Gastroesophageal sphincter (tissue), 3 donors: Measurements from ENCODE around the gene CASQ1.

ENCODE experiments used
- POLR2A ChIP-seq, 2 donors: fragments of 450-650 bp; IDR thresholded peaks; one replicate each; pipeline ENCODE4 v1.6.1; 2017; ENCODE audit warnings: antibody characterized with exemption in 2 of 2, mild to moderate bottlenecking in 2 of 2, moderate library complexity in 1 of 2
- POLR2AphosphoS5 ChIP-seq: sonication (generic); formaldehyde crosslinking; IDR thresholded peaks from one replicate; pipeline ENCODE4 v1.6.1; 2017; ENCODE audit warnings: antibody characterized with exemption
- TF ChIP-seq, protein P1 (sequence below), 4 experiments: fragments of 200-600 bp in 2 of 4; fragments of 450-650 bp in 2 of 4; sonication (generic) in 1 of 4; IDR thresholded peaks; one replicate each; pipeline ENCODE4 v1.5.1; 2017 to 2019; ENCODE audit warnings: antibody characterized with exemption in 4 of 4, mild to moderate bottlenecking in 2 of 4, moderate library complexity in 2 of 4

DNA sequence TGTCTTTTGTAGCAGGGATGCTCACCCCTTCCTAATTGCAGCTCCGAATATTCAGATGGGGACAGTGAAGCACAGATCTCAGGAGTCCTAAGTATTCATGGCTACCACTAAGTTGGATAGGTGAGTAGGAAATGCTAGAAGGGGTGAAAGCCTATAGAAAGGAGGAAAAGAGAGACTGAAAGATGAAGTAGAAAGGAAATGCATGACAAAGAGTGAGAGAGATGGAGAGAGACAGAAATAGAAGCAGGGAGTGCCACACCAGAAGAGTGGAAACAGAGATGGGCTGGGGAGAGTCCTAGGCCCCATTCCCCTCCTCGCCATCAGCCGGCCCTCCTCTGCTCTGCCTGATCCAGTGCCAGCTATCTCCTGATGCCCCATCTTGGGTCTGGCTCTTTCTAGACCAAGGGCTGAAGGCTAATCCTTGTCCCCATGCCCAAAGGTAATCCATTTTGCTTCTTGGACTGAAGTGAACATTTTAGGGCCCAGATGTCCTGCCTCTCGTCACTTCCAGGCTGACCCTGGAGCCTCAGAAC, 16.8 kb downstream of the CASQ1 start:
- TF ChIP-seq, protein P1, sequence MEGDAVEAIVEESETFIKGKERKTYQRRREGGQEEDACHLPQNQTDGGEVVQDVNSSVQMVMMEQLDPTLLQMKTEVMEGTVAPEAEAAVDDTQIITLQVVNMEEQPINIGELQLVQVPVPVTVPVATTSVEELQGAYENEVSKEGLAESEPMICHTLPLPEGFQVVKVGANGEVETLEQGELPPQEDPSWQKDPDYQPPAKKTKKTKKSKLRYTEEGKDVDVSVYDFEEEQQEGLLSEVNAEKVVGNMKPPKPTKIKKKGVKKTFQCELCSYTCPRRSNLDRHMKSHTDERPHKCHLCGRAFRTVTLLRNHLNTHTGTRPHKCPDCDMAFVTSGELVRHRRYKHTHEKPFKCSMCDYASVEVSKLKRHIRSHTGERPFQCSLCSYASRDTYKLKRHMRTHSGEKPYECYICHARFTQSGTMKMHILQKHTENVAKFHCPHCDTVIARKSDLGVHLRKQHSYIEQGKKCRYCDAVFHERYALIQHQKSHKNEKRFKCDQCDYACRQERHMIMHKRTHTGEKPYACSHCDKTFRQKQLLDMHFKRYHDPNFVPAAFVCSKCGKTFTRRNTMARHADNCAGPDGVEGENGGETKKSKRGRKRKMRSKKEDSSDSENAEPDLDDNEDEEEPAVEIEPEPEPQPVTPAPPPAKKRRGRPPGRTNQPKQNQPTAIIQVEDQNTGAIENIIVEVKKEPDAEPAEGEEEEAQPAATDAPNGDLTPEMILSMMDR (IDR thresholded peaks at IDR 0.05): no peak
- TF ChIP-seq POLR2AphosphoS5 (no peak), POLR2A (IDR thresholded peaks at IDR 0.05) (no peak)
